ENCODE results near the gene YJEFN3.

Gene YJEFN3

GRCh38 chr19:19548915-19549759, 20.4 kb downstream of the YJEFN3 start:
- in situ Hi-C loops (cut with MboI; ENCODE audit: low sequenced_read_pairs), result no loop called here

GRCh38 chr19:19549804-19550464, 21.2 kb downstream of the YJEFN3 start:
- in situ Hi-C loops (cut with MboI; ENCODE audit: low sequenced_read_pairs), result no loop called here

GRCh38 chr19:19550485-19550929, 21.8 kb downstream of the YJEFN3 start:
- in situ Hi-C loops (cut with MboI; ENCODE audit: low sequenced_read_pairs), result no loop called here

GRCh38 chr19:19550972-19551852, 22.5 kb downstream of the YJEFN3 start:
- in situ Hi-C loops (cut with MboI; ENCODE audit: low sequenced_read_pairs), result no loop called here

GRCh38 chr19:19551853-19552192, 23.1 kb downstream of the YJEFN3 start:
- in situ Hi-C loops (cut with MboI; ENCODE audit: low sequenced_read_pairs), result no loop called here

- in situ Hi-C loops (cut with MboI; ENCODE audit: low sequenced_read_pairs), result no loop called here
Measured at GRCh38 chr19:19552798-19553197, 24.1 kb downstream of the YJEFN3 start.

GRCh38 chr19:19553670-19554069, 25.0 kb downstream of the YJEFN3 start:
- in situ Hi-C loops (cut with MboI; ENCODE audit: low sequenced_read_pairs), result no loop called here

GRCh38 chr19:19554074-19555023, 25.6 kb downstream of the YJEFN3 start:
- in situ Hi-C loops (cut with MboI; ENCODE audit: low sequenced_read_pairs), result no loop called here

- in situ Hi-C loops (cut with MboI; ENCODE audit: low sequenced_read_pairs), result no loop called here
Measured at GRCh38 chr19:19558055-19558454, 29.3 kb downstream of the YJEFN3 start.

GRCh38 chr19:19558636-19559035, 29.9 kb downstream of the YJEFN3 start:
- in situ Hi-C loops (cut with MboI; ENCODE audit: low sequenced_read_pairs), result no loop called here

GRCh38 chr19:19559931-19560330, 31.2 kb downstream of the YJEFN3 start:
- in situ Hi-C loops (cut with MboI; ENCODE audit: low sequenced_read_pairs), result no loop called here

- in situ Hi-C loops (cut with MboI; ENCODE audit: low sequenced_read_pairs), result no loop called here
Measured at GRCh38 chr19:19561946-19562664, 33.4 kb downstream of the YJEFN3 start.

GRCh38 chr19:19562665-19563347, 34.1 kb downstream of the YJEFN3 start:
- in situ Hi-C loops (cut with MboI; ENCODE audit: low sequenced_read_pairs), result no loop called here

- in situ Hi-C loops (cut with MboI; ENCODE audit: low sequenced_read_pairs), result no loop called here
Measured at GRCh38 chr19:19563348-19563848, 34.7 kb downstream of the YJEFN3 start.

- in situ Hi-C loops (cut with MboI; ENCODE audit: low sequenced_read_pairs), result no loop called here
Measured at GRCh38 chr19:19566306-19566705, 37.6 kb downstream of the YJEFN3 start.

- in situ Hi-C loops (cut with MboI; ENCODE audit: low sequenced_read_pairs), result no loop called here
Measured at GRCh38 chr19:19567391-19567790, 38.7 kb downstream of the YJEFN3 start.

GRCh38 chr19:19568802-19569756, 40.4 kb downstream of the YJEFN3 start:
- in situ Hi-C loops (cut with MboI; ENCODE audit: low sequenced_read_pairs), result no loop called here

GRCh38 chr19:19570571-19570970, 41.9 kb downstream of the YJEFN3 start:
- in situ Hi-C loops (cut with MboI; ENCODE audit: low sequenced_read_pairs), result no loop called here

Measured in HL-60/S4 treated with phorbol 12-myristate 13-acetate at 8.2 ng/mL for 4 days and 3 days (cell line).